Subcutaneous abdominal adipose tissue (tissue), 5 donors: ENCODE results near the gene PARVG.

Experiments
- H3K27ac ChIP-seq: one replicate; pipeline ENCODE4 v1.7.0; 2013; ENCODE audit warnings: low read depth, mild to moderate bottlenecking, inconsistent platforms, low read length, moderate library complexity
- H3K27me3 ChIP-seq, 5 donors: one replicate each; pipeline ENCODE4 v1.7.0; 2013; ENCODE audit warnings: low read length in 5 of 5, inconsistent platforms in 1 of 5; ENCODE audit not compliant: control insufficient read depth in 5 of 5, insufficient read depth in 4 of 5
- H3K36me3 ChIP-seq, 5 donors: one replicate each; pipeline ENCODE4 v1.7.0; 2013; ENCODE audit warnings: low read length in 5 of 5; ENCODE audit not compliant: control insufficient read depth in 5 of 5, insufficient read depth in 5 of 5
- H3K4me1 ChIP-seq, 5 donors: one replicate each; pipeline ENCODE4 v1.7.0; 2013; ENCODE audit warnings: low read length in 5 of 5, mild to moderate bottlenecking in 3 of 5, moderate library complexity in 1 of 5; ENCODE audit not compliant: control insufficient read depth in 5 of 5, insufficient read depth in 5 of 5
- H3K4me3 ChIP-seq, 5 donors: one replicate each; pipeline ENCODE4 v1.7.0; 2013; ENCODE audit warnings: low read length in 5 of 5, low read depth in 1 of 5
- H3K9ac ChIP-seq, 5 donors: one replicate each; pipeline ENCODE4 v1.7.0; 2013; ENCODE audit warnings: low read length in 5 of 5, mild to moderate bottlenecking in 4 of 5, moderate library complexity in 3 of 5
- H3K9me3 ChIP-seq, 5 donors: one replicate each; pipeline ENCODE4 v1.7.0; 2013; ENCODE audit warnings: low read length in 5 of 5; ENCODE audit not compliant: control insufficient read depth in 5 of 5
- donor health status: healthy.
- donor health status: healthy.
- donor health status: healthy.
- donor health status: healthy.
- donor health status: healthy.

The PARVG gene

GRCh38 chr22:44162960-44163359 lies 17.8 kb upstream of the PARVG start:
- no peaks in the 10 kb centered on the region for H3K9me3 ChIP-seq
- no peak overlapping the region for H3K27ac ChIP-seq
- H3K4me3 ChIP-seq, result no peak overlapping the region
- no peaks in the 10 kb centered on the region for H3K27me3 ChIP-seq
- H3K9ac ChIP-seq, result no peak overlapping the region
- H3K4me1 ChIP-seq, result peaks cover 0 to 24% (median 15%) of the 10 kb centered on the region in 5 donors
- H3K36me3 ChIP-seq, result peaks cover 2 to 76% (median 55%) of the 10 kb centered on the region in 5 donors

- peaks cover 0 to 76% (median 55%) of the 10 kb centered on the region in 5 donors for H3K36me3 ChIP-seq
- H3K27ac ChIP-seq, result no peak overlapping the region
- H3K9ac ChIP-seq, result no peak overlapping the region
- H3K4me1 ChIP-seq, result peaks cover 0 to 24% (median 15%) of the 10 kb centered on the region in 5 donors
- H3K9me3 ChIP-seq, result no peaks in the 10 kb centered on the region
- H3K27me3 ChIP-seq, result no peaks in the 10 kb centered on the region
- H3K4me3 ChIP-seq, result no peak overlapping the region
These were observed 17.2 kb upstream of the PARVG start for GRCh38 chr22:44163536-44163935.

- Histone ChIP-seq H3K4me1 (peaks cover 0 to 24% (median 15%) of the 10 kb centered on the region in 5 donors), H3K27me3 (no peaks in the 10 kb centered on the region), H3K9ac (no peak overlapping the region), H3K9me3 (no peaks in the 10 kb centered on the region), H3K4me3 (no peak overlapping the region), H3K36me3 (peaks cover 0 to 74% (median 55%) of the 10 kb centered on the region in 5 donors), H3K27ac (no peak overlapping the region)
These were observed 16.7 kb upstream of the PARVG start for GRCh38 chr22:44164031-44164430.

GRCh38 chr22:44165286-44165874 lies 15.3 kb upstream of the PARVG start:
- Histone ChIP-seq H3K9ac (no peak overlapping the region), H3K9me3 (no peaks in the 10 kb centered on the region), H3K27me3 (no peaks in the 10 kb centered on the region), H3K27ac (no peak overlapping the region), H3K4me3 (no peak overlapping the region), H3K36me3 (peaks cover 0 to 66% (median 50%) of the 10 kb centered on the region in 5 donors), H3K4me1 (peaks cover 0 to 24% (median 15%) of the 10 kb centered on the region in 5 donors)

GRCh38 chr22:44166498-44167276 lies 14.0 kb upstream of the PARVG start:
- no peaks in the 10 kb centered on the region for H3K9me3 ChIP-seq
- H3K9ac ChIP-seq, result no peak overlapping the region
- H3K27me3 ChIP-seq, result no peaks in the 10 kb centered on the region
- peaks cover 0 to 24% (median 15%) of the 10 kb centered on the region in 5 donors for H3K4me1 ChIP-seq
- peaks cover 0 to 58% (median 43%) of the 10 kb centered on the region in 5 donors for H3K36me3 ChIP-seq
- H3K4me3 ChIP-seq, result no peak overlapping the region
- no peak overlapping the region for H3K27ac ChIP-seq

GRCh38 chr22:44167501-44167900 lies 13.2 kb upstream of the PARVG start:
- Histone ChIP-seq H3K9me3 (no peaks in the 10 kb centered on the region), H3K27ac (no peak overlapping the region), H3K4me1 (peaks cover 4 to 30% (median 22%) of the 10 kb centered on the region in 5 donors), H3K9ac (no peak overlapping the region), H3K36me3 (peaks cover 0 to 54% (median 40%) of the 10 kb centered on the region in 5 donors), H3K4me3 (no peak overlapping the region), H3K27me3 (no peaks in the 10 kb centered on the region)

- peaks cover 4 to 37% (median 29%) of the 10 kb centered on the region in 5 donors for H3K4me1 ChIP-seq
- no peaks in the 10 kb centered on the region for H3K9me3 ChIP-seq
These were observed 12.5 kb upstream of the PARVG start for GRCh38 chr22:44168206-44168605.

GRCh38 chr22:44170470-44170869 lies 10.3 kb upstream of the PARVG start:
- Histone ChIP-seq H3K27me3 (no peaks in the 10 kb centered on the region), H3K27ac (no peak overlapping the region), H3K9me3 (no peaks in the 10 kb centered on the region), H3K9ac (no peak overlapping the region), H3K4me3 (no peak overlapping the region), H3K4me1 (peaks cover 4 to 29% (median 26%) of the 10 kb centered on the region in 5 donors), H3K36me3 (peaks cover 0 to 32% (median 29%) of the 10 kb centered on the region in 5 donors)

More at GRCh38 chr22:44168206-44168605, 12.5 kb upstream of the PARVG start:
- Histone ChIP-seq H3K36me3 (peaks cover 0 to 50% (median 42%) of the 10 kb centered on the region in 5 donors), H3K4me3 (no peak overlapping the region), H3K9ac (no peak overlapping the region), H3K27me3 (no peaks in the 10 kb centered on the region), H3K27ac (no peak overlapping the region)

- Histone ChIP-seq H3K4me1 (peaks cover 4 to 18% (median 16%) of the 10 kb centered on the region in 5 donors), H3K9me3 (no peaks in the 10 kb centered on the region), H3K36me3 (peaks cover 0 to 28% (median 25%) of the 10 kb centered on the region in 5 donors), H3K4me3 (no peak overlapping the region), H3K27me3 (no peaks in the 10 kb centered on the region), H3K27ac (no peak overlapping the region), H3K9ac (no peak overlapping the region)
These were observed 9.2 kb upstream of the PARVG start for GRCh38 chr22:44171561-44171960.
